Measurements from ENCODE around the gene CDC42BPB.

Gene CDC42BPB

DNA sequence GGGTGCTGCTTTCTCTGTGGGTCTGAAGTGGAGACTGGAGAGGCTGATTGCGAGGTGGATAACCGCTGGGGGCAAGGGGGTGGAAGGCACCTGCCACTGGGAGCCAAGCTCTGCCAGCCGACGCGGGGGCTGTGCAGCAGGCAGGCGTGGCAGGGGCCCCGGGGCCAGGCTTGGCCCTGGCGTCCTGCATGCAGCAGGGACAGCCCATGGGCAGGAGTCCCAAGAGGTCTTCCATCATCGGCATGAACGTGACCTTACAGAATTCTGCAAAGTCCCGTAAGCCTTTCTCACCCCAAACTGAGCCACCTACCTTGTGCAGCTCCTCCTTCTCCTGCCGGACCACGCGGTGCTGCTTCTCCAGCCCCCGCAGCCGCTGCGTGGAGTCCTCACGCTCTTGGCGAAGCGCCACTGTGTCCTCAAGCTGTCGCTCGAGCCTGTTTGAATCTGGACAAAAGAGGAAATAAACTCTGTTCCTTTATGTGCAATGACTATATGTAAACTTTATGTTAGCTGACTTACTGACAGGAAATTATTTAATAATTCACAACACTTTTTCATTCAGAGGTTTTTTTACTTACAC, 83.6 kb downstream of the CDC42BPB start:
- TF ChIP-seq, protein P1, sequence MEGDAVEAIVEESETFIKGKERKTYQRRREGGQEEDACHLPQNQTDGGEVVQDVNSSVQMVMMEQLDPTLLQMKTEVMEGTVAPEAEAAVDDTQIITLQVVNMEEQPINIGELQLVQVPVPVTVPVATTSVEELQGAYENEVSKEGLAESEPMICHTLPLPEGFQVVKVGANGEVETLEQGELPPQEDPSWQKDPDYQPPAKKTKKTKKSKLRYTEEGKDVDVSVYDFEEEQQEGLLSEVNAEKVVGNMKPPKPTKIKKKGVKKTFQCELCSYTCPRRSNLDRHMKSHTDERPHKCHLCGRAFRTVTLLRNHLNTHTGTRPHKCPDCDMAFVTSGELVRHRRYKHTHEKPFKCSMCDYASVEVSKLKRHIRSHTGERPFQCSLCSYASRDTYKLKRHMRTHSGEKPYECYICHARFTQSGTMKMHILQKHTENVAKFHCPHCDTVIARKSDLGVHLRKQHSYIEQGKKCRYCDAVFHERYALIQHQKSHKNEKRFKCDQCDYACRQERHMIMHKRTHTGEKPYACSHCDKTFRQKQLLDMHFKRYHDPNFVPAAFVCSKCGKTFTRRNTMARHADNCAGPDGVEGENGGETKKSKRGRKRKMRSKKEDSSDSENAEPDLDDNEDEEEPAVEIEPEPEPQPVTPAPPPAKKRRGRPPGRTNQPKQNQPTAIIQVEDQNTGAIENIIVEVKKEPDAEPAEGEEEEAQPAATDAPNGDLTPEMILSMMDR (IDR thresholded peaks at IDR 0.05), result no peak
- H3K36me3 ChIP-seq (ENCODE audit: control insufficient read depth, insufficient read depth, low read length), result no peaks in the 10 kb centered on the region
- no peak overlapping the region for H3K9ac ChIP-seq
- no peak overlapping the region for H3K4me3 ChIP-seq (ENCODE audit: low read depth, low read length)
- H2AFZ ChIP-seq, result no peak overlapping the region
- H3K4me1 ChIP-seq, result no peaks in the 10 kb centered on the region
- no peaks in the 10 kb centered on the region for H3K9me3 ChIP-seq (ENCODE audit: control insufficient read depth, low read length)
- no peaks in the 10 kb centered on the region for H3K27me3 ChIP-seq (ENCODE audit: control insufficient read depth, insufficient read depth, low read length)
- peaks cover 6% of the 10 kb centered on the region for H3K79me2 ChIP-seq
- no peak overlapping the region for H3K4me2 ChIP-seq (ENCODE audit: low read length)
- H3K27ac ChIP-seq, result no peak overlapping the region

DNA sequence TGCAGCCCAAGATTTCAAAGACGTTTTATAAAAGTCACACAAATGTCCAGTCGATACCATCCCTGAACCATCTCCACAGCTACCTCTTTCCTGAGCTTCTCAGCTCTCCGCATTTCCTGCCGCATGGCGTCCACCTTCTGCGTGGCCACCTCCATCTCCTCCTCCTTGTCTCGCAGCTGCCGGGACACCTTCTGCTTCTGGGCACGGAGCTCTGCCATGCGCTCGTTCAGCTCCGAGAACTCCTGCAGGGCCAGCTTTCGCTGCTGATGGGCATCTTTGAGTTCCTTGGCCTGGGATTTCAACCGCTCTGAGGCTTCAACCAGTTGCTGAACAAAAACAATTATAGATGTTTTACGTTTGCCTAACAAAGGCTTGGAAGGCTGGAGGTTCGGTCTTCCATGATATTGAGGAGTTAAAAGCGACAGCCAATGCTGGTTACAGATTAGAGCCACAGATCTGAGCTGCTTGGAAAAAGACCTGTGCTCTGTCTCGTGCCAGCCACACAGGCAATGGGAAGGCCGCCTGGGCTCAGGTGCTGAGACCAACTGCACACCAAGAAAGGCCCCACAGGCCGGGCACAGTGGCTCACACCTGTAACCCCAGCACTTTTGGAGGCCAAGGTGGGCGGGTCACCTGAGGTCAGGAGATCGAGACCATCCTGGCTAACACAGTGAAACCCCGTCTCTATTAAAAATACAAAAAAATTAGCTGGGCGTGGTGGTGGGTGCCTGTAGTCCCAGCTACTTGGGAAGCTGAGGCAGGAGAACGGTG, 85.3 kb downstream of the CDC42BPB start:
- no peaks in the 10 kb centered on the region for H3K36me3 ChIP-seq (ENCODE audit: control insufficient read depth, insufficient read depth, low read length)
- H3K4me2 ChIP-seq (ENCODE audit: low read length), result no peak overlapping the region

DNA sequence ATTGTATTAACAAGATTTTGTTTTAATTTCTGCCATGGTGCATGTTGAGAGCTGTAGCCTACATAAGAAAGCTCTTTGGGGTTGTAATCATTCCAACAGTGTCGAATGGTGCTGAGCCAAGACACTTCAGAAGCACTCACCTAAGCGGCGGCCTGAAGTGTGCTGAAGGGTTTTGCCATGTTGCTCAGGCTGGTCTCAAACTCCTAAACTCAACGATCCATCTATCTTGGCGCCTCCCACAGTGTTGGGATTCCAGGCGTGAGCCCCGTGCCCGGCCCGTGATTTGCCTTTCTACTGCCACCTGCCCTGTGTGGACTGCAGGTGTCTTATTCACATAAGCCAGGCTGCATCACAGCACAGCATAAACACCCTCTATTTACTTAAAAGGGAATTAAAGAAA, 86.0 kb downstream of the CDC42BPB start:
- Histone ChIP-seq H3K4me3 (ENCODE audit: low read depth, low read length) (no peak overlapping the region), H3K9ac (no peak overlapping the region), H2AFZ (no peak overlapping the region), H3K4me2 (ENCODE audit: low read length) (no peak overlapping the region), H3K27ac (no peak overlapping the region), H3K27me3 (ENCODE audit: control insufficient read depth, insufficient read depth, low read length) (no peaks in the 10 kb centered on the region), H3K79me2 (peaks cover 6% of the 10 kb centered on the region), H3K9me3 (ENCODE audit: control insufficient read depth, low read length) (no peaks in the 10 kb centered on the region), H3K4me1 (no peaks in the 10 kb centered on the region), H3K36me3 (ENCODE audit: control insufficient read depth, insufficient read depth, low read length) (no peaks in the 10 kb centered on the region)
- TF ChIP-seq, protein P1 (IDR thresholded peaks at IDR 0.05), result no peak

More for the DNA sequence above, 85.3 kb downstream of the CDC42BPB start:
- H3K9me3 ChIP-seq (ENCODE audit: control insufficient read depth, low read length), result no peaks in the 10 kb centered on the region
- H2AFZ ChIP-seq, result no peak overlapping the region
- no peak overlapping the region for H3K27ac ChIP-seq
- TF ChIP-seq, protein P1 (IDR thresholded peaks at IDR 0.05), result no peak
- H3K9ac ChIP-seq, result no peak overlapping the region
- H3K4me3 ChIP-seq (ENCODE audit: low read depth, low read length), result no peak overlapping the region
- H3K27me3 ChIP-seq (ENCODE audit: control insufficient read depth, insufficient read depth, low read length), result no peaks in the 10 kb centered on the region
- H3K79me2 ChIP-seq, result peaks cover 6% of the 10 kb centered on the region
- H3K4me1 ChIP-seq, result no peaks in the 10 kb centered on the region

DNA sequence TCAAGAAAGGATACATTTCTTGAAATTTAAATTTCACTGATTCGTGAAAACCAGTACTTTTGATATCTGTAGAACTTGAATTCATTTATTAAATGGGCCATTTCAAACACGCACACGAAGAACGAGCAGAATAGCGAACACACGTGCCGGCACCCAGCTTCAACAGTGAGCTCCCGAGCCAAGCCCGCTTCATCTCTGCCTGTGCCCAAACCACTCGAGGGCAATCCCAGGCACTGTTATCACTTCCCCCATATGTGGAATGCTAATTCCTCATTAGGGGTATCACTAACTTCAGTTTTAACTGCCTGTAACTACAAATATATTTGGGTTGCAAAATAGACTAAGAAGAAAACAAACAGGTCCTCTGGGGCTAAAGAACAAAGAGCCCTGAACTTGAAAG, 86.9 kb downstream of the CDC42BPB start:
- Histone ChIP-seq H3K79me2 (peaks cover 3% of the 10 kb centered on the region), H3K9ac (no peak overlapping the region), H3K27me3 (ENCODE audit: control insufficient read depth, insufficient read depth, low read length) (no peaks in the 10 kb centered on the region), H3K4me1 (no peaks in the 10 kb centered on the region), H3K36me3 (ENCODE audit: control insufficient read depth, insufficient read depth, low read length) (no peaks in the 10 kb centered on the region), H3K4me2 (ENCODE audit: low read length) (no peak overlapping the region), H3K27ac (no peak overlapping the region), H3K9me3 (ENCODE audit: control insufficient read depth, low read length) (no peaks in the 10 kb centered on the region), H2AFZ (no peak overlapping the region), H3K4me3 (ENCODE audit: low read depth, low read length) (no peak overlapping the region)
- TF ChIP-seq, protein P1 (IDR thresholded peaks at IDR 0.05), result no peak

Data from parathyroid adenoma (tissue), 2 donors.